NCI-H524 (cell line): Measurements from ENCODE around the gene MAPK8IP2.

Source experiments
- DNase-seq, 2 experiments: peaks; one replicate each; lab custom pipeline; 2025; lab: John Stamatoyannopoulos, UW

Gene MAPK8IP2

GRCh38 chr22:50600538-50600937 lies at the start of gene MAPK8IP2:
Gene MAPK8IP2, plus strand, starts transcription at chr22:50600793. Its CDS starts 26 bp downstream, at chr22:50600819.
- DNase-seq: peak; percentile 49 to 58

GRCh38 chr22:50551160-50551752 lies 49.3 kb upstream of the MAPK8IP2 start:
- DNase-seq: peak in 1 of 2 experiments; percentile 71

DNA sequence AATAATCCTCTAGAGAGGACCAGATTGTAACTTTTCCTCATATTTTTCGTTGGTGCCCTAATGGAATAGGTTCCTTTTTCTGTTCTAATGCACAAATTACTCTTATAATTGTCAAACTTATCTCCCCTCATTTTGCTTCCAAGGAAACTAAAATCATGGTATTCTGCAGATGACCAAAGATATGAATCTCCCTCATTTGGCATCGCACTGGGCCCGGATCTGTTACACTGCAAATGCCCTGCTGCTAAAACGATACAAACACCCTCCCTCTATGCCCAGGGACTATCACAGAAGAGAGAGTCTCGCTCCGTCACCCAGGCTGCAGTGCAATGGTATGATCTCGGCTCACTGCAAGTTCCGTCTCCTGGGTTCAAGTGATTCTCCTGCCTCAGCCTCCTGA lies 47.3 kb upstream of the MAPK8IP2 start:
- no peak for DNase-seq

DNA sequence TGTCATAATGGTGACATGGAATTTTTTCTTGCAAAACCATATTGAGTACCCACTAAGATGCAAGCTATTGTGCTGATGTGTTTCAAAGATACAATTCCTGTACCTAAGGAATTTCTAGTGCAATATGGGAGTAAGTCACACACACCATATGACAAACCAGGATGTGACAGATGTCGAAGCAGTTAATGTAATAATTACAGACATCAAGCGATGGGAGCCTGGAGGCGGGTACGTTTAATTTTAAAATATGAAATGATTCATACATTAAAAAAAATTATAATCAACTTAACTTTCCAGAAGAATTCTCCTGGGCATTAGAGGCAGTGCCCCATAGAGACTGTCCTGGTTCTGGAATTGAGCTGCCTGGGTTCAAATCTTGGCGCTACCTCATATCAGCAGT lies 43.9 kb upstream of the MAPK8IP2 start:
- DNase-seq: peak in 1 of 2 experiments; percentile 29

GRCh38 chr22:50560034-50560433 lies 40.6 kb upstream of the MAPK8IP2 start:
- no peak for DNase-seq

DNA sequence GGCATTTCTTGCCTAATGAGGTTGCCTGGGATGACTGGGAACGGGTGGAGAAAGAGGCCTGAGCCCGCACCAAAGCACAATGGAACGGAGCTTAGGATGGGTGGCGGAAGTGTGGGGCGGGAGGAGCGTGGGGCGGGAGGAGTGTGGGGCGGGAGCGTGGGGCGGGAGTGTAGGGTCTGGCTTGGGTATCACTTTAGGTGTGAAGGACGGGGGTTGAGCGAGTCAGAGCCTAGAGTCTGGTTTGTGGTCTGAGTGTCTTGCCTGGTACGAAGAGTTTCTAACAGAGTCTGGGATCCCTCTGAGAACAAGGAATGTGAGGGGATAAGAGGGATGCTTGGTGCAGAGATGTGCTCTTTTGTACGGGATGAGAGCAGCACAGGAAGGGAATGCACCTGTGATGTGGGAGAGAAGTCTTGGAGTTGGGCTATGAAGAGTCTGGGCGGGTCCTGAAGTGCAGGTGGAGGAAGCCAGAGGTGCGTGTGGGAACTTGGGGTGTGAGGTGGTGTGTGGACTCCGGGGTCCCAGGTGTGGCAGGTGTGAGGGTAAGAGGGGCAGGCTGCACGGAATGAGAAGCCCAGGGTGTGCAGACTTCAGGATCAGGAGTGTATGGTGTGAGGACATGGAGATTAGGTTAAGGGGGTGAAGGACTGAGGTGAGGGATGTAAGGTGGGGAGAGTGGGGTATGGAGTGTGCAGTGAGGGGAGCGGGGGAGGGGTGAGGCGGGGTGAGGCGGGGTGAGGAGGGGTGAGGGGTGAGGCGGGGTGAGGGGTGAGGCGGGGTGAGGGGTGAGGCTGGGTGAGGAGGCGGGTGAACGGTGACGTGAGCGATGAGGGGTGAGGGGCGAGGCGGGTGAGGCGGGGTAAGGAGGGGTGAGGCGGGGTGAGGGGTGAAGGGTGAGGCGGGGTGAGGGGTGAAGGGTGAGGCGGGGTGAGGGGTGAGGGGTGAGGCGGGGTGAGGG lies 38.9 kb upstream of the MAPK8IP2 start:
- DNase-seq: no peak

GRCh38 chr22:50562523-50563412 lies 37.8 kb upstream of the MAPK8IP2 start, which contains the start of gene SYCE3:
Gene SYCE3, minus strand, starts transcription at chr22:50562919. Its CDS starts 6,514 bp downstream, at chr22:50556405.
- DNase-seq: peak; percentile 83 to 96

- no peak for DNase-seq
Observed at GRCh38 chr22:50563413-50564160, 37.0 kb upstream of the MAPK8IP2 start.

DNA sequence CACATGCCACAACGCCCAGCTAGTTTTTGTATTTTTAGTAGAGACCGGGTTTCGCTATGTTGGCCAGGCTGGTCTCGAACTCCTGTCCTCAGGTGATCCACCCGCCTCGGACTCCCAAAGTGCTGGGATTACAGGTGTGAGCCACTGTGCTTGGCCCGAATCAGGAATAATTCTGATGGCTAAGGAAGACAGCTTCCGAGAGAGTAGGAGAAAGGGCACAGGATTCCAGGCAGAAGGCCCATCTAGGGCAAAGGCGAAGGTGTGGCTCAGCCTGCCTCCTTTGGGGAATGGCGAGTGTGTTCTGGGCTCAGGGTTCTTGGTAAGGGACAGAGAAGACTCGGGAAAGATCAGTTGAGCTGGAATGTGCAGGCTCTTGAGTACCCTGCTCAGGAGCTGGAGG lies 36.3 kb upstream of the MAPK8IP2 start:
- no peak for DNase-seq

DNA sequence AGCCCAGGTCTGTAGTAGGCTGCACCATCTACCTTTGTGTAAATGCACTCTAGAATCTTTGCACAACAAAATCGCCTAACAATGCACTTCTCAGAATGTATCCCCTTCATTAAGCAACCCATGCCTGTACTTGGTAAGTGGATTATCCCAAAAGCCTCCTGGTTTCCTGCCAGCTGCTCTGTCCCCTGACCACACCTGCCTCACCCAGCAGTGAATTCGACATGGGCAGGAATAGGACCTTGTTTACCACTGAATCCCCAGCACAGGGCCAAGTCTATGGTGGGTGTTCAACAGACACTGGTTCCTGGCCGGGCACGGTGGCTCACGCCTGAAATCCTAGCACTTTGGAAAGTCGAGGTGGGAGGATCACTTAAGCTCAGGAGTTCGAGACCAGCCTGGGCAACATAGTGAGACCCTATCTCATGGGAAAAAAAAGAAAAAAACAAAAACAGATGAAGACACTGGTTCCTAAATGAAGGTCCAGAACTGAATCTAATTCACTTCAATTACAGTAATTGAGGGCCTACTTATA lies 32.8 kb upstream of the MAPK8IP2 start:
- DNase-seq: peak; percentile 34 to 60

DNA sequence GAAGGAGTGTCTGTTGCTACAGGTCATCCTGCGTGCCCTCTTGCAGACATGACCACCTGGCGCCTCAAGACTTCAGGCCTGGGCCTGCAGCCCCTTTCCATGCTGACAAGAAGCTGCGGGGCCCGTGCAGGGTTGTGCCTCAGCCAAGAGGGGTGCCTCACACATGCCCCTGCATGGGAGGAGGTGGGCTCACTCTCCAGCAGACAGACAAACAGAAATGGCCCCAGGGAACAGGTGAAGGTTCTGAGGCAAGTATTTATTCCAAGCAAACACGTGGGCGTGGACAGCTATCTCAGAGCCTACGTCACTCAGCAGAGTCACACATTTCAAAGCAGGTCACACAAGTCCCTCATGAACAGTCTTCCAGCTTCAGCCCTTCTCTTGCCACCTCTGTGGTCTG lies 32.0 kb upstream of the MAPK8IP2 start:
- no peak for DNase-seq

GRCh38 chr22:50569041-50569459 lies 31.5 kb upstream of the MAPK8IP2 start:
- DNase-seq: no peak

GRCh38 chr22:50569896-50570535 lies 30.6 kb upstream of the MAPK8IP2 start:
- no peak for DNase-seq

DNA sequence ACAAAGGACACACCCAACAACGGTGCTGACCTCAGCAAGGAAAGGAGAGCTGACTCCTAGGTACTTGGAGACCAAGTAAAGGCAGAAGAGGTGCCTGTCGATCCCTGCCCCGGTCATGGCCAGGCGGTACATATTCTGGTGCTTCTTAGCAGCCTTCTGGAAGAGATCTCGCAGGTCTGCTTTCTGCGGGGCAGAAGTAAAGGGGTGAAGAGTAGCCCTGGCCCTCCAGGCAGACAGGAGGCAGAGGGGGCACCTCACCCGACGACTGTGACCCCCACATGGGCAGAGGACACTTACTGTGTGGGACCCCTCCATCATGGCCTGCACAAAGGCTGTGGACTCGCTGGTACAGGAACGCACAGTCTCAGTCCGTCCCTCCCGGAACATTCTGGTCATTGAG lies 29.7 kb upstream of the MAPK8IP2 start:
- no peak for DNase-seq

DNA sequence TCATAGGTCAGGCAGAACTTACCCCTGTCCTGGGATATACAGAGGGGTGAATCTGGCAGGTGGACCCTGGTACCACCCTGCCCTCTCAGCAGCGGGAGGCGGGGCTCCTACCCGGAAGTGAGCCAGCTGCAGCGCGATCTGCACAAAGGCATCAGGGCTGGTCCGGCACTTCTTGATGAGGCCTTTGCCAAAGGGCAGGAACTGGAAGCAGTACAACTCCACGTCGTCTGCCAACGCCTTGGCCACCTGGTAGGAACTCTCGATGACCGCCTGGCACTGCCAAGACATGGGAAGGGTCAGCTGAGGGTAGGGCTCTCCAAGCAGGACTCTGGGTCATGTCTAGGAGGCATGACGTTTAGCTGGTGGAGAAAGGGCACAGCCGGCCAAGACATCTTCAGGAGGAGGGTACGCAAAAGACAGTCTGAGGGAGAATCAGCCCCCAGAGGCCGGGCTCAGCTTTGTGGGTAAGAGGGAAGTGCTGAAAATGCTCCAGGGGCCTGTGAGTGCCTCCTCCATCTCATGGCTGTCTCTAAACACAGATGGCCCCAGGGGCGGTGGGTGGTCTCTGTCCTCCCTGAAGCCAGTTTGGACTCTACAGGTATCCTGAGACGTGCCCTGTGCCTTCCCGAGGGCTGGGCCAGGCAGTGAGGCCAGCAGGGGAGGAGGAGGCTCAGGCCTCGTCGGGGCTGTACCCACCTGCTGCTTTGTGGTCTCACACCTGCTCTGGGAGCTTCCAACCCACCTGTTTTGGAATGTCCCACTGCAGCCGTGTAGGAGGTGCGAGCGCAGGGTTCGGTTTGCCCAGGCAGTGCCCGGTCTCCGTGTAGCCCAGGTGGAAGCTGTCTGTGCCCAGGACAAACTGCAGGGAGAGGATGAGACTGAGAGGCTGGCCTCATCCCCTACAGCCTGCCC lies 29.1 kb upstream of the MAPK8IP2 start:
- no peak for DNase-seq

DNA sequence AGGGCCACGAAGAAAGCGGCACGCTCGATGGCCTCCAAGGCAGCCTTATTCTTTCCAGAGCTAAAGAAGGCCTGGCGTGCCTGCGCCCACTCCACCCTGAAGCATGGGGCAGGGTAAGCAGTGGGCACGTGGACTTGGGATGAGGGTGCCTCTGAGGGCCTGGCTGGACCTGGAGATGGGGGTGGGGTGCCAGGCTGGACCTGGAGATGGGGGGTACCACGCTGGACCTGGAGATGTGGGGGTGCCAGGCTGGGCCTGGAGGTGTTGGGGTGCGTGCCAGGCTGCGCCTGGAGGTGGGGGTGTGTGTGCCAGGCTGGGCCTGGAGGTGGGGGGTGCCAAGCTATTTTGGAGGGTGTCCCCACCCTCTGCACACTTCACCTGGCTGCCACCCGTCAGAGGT lies 27.6 kb upstream of the MAPK8IP2 start:
- no peak for DNase-seq

DNA sequence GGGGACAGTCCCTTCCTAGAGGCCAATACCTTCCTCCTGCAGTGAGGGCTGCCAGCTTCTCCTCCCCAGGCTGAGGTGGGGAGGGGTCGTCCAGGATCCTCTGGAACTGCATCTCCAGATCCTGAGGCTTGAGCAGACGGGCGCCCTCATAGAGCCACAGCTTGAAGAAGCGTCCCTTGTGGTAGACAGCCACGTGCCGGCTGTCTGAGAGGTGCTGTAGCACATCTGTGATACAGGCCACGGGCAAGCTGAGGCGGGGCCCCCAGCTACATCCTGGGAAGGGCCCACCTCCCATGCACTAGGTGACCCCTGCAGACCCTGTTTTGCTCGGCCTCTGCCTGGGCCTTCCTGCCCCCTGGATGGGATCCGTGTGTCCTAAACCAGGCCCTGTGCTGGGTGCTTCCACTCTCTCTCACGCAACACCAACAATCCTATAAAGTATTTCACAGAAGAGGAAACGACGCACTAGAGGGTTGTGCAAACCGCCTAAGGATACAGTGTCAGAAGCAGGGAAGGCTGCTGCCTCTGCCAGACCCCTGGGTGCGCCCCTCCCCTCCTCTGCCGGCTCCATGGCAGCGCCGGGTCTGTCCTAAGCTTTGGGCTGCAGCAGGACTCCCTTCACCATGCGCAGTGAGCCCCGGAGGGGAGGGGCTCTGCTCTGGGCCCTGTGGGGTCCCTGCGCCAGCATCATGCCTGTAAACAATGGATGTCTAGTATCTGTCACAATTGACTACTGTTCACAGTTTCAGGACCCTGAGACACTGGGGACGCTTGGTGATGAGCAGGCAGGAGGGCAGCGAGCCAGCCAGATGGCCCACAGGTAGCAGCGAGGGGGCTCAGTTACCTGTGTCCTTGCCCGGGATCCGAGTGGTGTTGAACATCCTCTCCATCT lies 26.9 kb upstream of the MAPK8IP2 start:
- DNase-seq: no peak

- DNase-seq: no peak
Observed at GRCh38 chr22:50574383-50574755, 26.2 kb upstream of the MAPK8IP2 start.
